OCI-LY1 (cell line): Measurements from ENCODE around the gene RGS13.

ENCODE experiments used
- CTCF ChIP-seq: fragments of 200-600 bp; sonication (generic), shearing (Covaris generic); IDR thresholded peaks from 2 replicates; pipeline ENCODE4 v1.5.1; 2017; ENCODE audit warnings: mild to moderate bottlenecking, antibody characterized with exemption, low read length, moderate library complexity, mixed read lengths
- EZH2 ChIP-seq: fragments of 200-600 bp; sonication (generic), shearing (Covaris generic); IDR thresholded peaks from 2 replicates; pipeline ENCODE4 v1.8.0; 2017; ENCODE audit warnings: borderline replicate concordance, mixed run types, mild to moderate bottlenecking, antibody characterized with exemption, low read length, moderate library complexity, mixed read lengths

- no peak for TF ChIP-seq CTCF
- no peak for TF ChIP-seq EZH2
Observed at GRCh38 chr1:192633533-192634253, 2.3 kb upstream of the RGS13 start.
